ENCODE results near the gene ACCSL.
A peak's percentile ranks its signal among the peaks of the same experiment; 100 is the strongest.

The ACCSL gene

DNA sequence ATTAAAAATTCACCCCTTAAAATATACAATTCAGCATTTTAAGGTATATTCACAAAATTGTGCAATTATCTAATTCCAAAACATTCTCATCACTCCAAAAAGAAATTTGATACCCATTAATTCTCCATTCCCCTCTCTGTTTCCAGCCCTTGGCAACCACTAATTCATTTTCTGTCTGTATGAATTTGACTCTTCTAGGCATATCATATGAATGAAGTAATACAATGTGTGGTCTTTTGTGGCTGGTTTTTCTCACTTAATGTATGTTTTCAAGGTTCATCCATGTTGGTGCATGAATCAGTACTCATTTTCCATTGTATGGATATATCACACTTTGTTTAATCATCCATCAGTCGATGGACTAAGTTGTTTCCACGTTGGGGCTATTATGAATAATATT is 29.0 kb upstream of the ACCSL start:
- no peak for DNase-seq

DNA sequence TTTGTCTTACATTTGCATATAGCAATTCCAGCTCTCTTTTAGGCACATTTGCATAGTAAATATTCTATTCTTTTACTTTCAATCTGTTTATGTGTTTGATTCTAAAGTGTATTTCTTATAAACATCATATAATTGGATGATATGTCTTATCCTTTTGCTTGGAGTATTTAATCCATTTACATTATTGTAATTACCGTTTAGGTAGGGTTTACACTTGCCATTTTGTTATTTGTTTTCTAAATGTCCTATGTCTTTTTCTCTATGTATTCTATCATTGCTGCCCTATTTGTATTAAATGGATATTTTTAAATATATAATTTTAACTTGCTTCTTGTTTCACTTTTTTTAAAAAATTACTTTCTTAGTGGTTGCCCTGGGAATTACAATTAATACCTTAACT is 22.8 kb upstream of the ACCSL start:
- no peak for DNase-seq

DNA sequence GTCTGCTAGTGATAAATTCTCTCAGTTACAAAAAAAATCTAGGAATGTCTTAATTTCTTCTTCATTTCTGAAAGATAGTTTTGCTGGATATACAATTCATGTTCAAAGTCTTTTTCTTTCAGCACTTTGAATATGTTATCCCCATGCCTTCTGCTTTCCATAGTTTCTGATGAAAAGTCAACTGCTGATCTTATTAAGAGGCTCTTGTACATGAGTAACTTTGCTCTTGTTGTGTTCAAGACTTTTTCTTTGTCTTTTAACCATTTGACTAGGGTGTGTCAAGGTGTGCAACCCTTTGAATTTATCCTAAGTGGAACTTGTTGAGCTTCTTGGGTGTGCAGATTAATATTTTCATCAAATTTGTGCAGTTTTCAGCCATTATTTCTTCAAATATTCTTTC is 22.1 kb upstream of the ACCSL start:
- DNase-seq = no peak

DNA sequence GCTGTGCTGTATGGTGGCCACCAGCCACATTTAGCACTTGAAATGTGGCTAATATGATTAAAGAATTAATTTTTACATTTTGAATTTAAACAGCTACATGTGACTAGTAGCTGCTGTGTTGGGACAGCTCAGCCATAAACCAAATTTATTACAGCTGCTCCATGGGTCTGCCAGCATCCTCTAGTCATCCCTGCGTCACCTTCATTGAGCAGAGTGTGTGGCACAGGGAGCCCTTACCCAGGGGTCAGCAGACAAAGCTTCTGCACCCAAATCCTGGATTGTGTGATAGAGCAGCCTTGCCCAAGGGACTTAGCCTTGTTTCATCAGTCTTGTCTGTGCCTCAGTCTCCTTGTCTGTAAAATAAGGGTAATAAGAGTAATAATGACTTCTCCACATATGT is 19.4 kb upstream of the ACCSL start:
- DNase-seq = no peak

DNA sequence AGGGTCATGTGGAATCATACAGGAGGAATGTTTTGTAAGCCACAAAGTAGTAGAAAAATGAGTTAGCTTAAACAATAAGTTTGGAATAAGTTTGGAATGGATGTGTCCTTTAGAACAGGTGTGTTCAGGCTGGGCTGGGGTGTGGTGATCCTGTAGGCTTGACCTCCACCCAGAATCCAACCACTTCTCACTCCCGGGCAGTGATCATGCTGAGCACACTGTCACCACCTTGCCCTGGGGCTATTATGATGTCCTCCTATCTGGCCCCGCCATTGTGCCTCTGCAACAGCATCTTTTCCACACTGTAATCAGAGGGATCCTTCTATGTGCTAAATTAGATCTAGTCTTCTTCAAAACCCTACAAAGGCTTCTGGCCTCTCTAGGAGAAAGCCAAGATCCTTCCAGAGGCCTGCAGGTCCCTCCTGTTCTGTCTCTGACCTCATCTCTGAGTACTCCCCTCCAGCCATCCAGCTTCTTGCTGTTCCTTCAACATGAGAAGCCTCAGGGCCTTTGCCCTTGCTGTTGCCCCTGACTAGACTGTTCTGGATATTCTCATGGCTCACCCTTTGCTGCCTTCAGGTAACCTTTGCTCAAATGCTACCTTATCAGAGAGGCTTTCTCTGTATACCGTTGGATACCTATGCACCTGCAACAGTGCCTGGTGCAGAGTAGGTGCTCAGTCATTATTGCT is 18.8 kb upstream of the ACCSL start:
- no peak for DNase-seq

DNA sequence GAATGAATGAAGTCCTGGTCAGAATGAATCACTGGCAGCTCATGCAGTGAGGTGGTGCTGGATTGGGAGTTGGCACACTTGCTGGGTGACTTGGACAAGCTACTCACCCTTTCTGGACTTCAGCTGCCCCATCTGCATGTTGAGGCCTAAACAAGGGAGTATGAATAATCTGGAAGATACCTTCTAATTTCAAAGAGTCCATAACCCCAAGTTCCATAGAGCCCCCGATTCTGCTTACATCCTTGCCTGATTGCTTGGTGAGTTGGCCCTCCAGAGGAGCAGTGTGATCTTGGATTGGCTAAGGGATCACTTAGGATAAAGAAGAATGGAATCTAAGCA is 18.3 kb upstream of the ACCSL start:
- no peak for DNase-seq

DNA sequence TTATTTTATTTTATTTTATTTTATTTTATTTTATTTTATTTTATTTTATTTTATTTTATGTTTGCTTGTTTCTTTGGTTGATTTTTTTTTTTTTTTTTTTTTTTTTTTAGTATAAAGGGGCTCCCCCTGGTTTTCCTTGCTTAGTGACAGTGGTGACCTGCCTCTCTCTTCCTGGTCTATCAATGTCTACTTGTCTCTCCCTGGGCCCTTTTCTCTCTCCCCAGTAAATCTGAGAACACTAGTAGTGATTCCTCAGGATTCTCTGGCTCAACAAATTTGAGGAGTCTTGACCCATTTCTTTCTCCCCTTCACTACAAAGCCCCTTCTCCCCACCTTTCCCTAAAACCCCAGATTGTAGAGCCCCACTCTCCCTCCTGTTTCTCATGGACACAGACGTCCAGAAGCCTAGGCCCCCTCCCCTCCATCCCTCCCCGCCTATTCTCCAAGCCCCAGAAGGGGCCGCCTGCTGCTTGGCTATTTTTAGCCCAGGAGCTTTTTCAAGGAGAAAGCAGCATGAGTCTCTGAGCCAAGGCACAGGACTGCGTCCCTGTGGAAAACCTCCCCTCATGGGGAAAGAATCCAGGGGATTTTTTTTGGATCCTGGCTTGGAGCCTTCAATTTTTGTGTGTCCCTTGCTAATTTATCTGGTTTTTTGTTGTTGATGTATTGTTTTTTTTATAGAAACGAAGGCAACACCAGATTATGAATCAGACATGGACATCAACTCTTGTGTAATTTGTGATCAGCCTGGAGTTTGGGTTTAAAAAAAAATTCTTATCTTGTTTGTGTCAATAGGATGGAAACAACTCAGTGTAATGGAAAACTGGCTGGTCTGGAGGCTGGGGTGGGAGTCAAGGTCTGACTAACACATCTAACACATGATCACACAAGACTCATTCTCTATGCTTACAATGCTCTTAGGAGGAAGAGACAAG is 17.5 kb upstream of the ACCSL start:
- DNase-seq = no peak

DNA sequence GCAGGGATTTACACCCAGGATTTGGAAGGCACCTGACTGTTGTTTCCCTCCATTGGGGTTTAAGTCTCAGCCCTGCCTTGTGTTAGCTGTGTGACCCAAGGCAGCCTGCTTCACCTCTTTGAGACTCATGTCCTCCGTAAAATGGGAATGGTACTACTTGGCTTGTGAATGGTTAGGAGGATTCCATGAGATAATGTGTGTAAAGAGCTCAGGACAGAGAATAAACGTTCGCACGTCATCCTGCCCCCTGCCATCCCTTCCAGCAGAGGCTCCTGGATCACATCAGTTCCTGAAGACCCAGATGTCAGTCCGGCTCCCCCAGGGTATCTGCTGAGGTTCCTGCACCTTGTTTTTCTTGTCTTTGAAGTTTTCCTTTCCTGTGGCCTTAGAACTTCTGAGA is 16.8 kb upstream of the ACCSL start:
- DNase-seq = no peak

DNA sequence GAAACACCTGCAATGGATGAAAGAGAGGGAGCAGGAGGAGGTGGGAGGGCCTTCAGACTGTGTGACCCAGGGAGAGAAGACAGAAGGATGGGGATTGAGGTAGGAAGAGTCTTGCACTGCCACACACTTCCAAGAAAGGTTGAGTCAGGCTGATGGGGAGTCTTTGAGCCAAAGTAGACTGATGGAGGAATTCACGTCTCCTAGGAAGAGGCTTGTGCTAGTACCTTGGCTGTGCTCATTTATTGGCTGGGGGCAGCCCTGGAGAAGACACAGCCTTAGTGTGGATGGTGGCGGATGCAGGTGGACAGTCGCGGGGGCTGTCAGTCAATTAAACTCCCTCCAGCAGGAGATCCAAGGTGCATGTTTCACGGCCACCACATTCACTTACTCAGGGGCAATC is 16.2 kb upstream of the ACCSL start:
- no peak for DNase-seq

DNA sequence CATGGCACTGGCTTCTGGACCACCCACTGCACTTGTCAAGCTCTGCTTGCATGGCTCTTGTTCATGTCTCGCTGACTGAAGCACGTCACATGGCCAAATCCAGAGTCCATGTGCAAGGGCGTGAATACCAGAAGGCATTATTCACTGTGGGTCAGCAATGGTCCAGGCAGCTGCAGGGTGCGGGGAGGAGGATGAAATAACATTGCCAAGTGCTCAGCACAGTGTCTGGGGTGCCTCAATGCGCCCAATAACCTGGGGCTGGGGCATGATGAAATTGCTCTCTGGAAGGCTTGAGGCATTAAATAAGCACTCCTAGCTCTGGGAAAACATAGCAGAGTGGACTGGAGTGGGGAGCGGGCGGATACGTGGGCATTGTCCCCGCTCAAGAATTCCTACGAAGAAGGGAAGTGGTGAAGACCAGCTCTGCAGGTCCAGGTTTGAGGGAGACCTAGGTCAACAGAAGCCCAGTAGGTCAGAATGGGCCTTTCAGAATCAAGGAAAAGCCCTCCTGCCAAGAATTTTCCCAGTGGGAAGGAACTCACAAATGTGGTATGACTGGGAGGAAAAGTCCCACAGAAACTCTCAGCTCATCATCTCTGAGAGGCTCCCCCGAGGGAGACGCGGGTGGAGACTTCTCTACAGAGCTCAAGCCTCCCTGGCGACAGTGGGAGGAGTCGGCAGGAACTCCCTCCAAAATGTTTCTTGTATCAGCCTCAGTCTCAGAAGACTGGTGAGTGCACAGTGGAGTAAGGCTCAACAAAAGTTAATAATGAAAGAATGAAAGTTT is 15.3 kb upstream of the ACCSL start:
- DNase-seq = no peak

DNA sequence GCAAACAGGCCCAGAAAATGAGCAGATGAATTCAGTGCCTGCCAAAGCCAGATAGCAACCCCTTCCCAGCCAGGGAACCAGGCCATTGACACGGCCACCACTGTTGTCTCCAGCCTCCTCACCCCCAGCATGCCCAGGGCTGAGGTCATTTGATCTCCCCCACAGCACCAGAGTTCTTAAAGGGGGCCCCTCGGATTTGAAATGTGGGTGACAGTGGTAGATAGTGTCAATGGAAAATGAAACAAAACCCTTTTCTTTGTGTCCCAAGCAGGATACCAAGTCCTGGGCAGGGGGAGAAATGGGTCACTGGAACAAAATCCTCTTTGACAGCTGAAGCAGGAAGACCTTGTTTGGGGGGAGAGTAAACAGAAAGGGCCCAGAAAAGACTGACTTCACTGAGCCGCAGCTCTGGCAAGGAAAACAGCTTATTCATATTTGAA is 14.3 kb upstream of the ACCSL start:
- no peak for DNase-seq

DNA sequence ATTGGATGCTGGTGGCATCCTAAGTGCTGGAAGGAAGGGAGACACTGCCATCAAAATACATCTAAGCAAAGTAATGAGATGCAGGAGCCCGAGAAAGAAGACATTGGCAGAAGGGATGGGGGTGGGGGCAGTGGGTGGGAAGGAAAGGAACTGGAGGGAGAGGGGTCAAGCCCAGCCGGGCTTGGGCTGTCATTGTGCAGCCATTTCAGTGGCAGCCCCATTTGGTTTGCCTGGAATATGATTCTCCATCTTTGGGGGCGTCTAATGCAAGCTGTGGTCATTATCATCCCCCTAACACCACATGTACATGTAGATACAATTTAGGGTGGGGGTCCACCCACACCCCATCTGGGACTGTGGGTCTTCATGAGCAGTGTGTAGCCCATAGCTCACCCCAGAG is 13.9 kb upstream of the ACCSL start:
- DNase-seq = no peak

DNA sequence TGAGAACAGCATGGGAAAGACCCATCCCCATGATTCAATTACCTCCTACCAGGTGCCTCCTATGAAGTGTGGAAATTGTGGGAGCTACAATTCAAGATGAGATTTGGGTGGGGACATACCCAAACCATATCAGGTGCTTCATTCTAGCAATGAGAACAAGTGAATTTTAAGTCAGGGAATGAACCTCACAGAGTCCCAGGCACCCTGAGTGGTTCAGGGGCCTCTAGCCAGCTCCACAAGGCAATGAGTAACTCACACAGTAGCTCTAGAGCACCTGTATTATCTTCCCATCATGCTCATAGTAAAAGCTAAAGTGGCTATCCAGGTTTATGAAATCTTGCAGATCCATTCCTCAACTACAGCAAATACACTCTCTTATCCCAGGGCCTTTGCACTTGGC is 13.1 kb upstream of the ACCSL start:
- DNase-seq = no peak

DNA sequence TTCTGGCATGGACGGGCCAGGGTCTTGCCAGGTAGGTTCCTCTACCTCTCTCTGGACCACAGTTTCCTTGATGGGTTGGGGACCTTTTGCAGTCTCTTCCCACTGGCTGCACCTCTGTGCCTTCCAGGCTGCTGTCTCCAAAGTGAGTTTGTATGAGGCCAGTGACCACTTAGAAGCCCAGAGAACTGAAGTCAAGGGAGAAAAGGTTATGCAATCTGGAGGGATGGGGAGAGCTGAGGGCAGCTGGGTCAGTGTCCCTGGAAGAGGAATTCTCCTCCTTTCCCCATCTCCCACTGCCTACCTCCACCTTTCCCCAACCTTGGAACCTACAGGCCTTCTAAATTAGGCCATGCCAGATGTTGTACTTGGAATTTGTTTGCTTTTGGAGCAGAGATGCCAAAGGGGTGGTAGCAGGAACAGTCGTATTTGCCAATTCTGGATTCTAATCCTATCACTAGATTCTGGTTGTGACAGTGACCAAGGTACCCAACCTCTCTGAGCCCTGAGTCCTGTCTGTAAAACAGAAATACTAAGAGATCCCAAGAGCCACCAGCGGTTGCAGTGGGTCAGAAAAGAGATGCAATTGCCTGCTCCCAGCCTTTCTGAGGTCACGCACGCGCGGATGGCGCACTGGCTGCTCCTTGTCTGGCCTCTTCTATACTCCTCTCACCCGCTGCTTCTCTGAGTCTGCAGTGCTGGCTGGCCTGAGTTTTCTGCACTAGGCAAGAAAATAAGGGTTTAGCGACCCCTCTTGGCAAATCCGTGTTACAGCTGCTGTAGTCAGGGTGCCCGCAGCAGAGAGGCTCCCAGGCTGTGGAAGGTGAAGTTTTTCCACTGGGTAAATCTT is 10.7 kb upstream of the ACCSL start:
- peak in 1 of 2 donors; percentile 28 for DNase-seq

DNA sequence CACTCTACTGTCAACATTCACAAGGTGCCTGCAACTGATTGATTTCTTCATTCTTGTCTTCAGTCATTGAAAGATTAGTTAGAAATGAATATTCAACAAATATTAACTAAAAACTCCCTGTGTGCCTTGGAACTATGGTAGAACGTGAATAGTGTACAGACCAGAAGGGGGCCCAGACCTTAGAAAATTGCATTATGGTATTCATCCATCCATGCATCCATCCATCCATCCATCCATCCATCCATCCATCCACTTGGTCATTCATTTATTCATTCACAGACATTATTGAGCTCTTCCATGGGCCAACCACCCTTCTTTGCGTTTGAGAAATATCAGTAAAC is 10.2 kb upstream of the ACCSL start:
- no peak for DNase-seq

DNA sequence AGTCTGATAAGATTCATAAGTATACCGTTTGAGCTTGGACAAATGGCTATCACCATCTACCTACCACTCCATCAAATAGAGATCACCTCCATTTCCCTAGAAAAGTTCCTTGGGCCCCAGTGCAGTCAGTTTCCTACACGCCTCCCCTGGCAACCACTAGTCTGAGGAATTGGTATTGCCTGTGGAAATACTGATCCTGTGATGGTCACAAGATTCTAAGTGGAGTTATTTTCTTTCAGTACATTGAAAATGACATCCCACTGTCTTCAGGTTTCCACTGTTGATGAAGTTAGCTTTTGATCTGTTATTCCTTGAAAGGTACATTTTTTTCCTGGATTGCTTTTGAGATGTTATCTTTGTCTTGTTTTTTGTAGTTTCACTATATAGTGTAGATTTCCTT is 4.6 kb upstream of the ACCSL start:
- no peak for DNase-seq

DNA sequence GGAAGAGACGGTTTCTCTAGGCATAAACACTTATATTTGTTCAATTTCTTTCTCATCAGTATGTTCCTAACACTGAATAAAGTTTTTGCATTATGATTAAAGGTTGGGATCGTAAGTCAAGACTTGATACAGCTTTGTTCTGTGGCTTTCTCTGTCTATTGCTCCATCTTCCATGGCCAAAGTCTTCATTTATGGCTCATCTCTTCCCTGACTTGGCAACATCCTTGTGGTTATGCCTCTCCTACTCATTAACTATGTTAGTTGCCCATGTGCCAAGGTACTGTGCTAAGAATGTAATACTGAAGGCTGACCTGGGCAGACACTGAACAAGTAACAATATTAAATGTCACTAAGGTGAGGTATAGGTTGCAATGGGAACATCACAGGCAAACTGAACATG is 1.6 kb upstream of the ACCSL start:
- no peak for DNase-seq

DNA sequence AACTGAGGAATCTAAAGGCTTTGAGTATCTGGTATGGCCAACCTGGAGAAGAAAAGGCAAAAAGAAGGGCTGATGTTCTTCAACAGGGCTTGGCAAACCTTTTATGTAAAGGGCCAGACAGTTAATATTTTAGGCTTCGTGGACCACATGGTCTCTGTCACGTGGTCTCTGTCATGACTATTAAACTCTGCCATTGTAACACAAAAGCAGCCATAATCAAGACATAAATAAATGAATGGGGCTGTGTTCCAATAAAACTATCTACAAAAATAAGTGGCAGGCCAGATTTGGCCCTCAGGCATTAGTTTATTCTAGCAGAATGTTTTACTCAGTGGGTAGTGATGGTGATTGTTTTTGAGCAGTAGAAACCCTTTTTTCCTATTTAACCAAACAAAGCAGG is 483 bp upstream of the ACCSL start:
- no peak for DNase-seq

DNA sequence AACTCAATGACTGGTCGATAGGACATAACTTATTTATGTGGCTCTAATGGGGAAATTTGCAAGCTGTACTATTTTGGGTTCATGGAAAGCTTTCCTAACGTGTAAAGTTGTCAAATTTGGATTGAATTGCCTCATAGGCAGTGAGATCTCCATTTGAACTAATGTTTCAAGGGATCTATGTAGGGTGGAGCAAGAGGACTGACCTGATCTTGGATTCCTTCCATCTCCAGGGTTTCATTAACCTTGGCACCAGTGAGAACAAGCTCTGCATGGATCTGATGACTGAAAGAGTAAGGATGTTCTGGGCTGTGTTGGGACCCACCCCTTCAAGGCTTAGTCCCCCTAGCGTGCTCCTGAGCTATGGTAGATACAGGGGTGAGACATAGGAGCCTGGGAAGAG is 2.1 kb downstream of the ACCSL start:
- no peak for DNase-seq

DNA sequence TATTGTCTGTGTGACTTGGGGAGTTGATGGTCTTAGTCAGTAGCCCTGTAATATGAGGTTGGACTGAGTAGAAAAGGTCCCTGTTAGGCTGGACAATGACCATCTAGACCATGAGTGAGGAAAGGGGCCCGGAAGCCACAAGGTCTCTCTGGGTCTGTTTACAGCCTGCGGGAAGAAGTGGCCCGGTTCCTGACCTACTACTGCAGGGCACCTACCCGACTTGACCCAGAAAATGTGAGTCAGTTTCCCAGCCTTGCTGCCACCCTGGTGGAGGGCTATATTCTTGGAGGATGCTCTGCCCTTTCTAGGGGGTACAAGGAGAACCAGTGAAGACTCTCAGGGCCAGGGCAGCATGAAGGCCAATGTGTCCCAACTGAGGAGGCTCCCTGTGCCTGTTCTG is 3.4 kb downstream of the ACCSL start:
- DNase-seq = no peak

DNA sequence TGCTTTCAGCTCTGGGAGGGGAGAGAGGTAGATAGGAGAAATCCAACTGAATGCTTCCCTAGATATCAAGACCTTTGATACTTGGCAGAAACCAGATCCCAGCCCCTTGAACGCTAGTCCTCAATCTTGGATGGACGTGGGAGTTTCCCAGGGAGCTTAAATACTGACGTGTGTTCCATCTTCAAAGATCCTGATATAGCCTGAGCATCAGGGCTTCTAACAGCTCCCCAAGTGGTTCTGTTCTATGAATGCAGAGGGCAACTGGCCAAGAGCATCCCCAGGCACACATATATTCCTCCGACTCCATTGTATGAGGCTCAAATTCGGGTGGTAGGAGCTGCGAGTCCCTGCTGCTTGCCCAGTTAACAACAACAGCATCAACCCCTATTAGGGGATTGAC is 9.6 kb downstream of the ACCSL start:
- no peak for DNase-seq

DNA sequence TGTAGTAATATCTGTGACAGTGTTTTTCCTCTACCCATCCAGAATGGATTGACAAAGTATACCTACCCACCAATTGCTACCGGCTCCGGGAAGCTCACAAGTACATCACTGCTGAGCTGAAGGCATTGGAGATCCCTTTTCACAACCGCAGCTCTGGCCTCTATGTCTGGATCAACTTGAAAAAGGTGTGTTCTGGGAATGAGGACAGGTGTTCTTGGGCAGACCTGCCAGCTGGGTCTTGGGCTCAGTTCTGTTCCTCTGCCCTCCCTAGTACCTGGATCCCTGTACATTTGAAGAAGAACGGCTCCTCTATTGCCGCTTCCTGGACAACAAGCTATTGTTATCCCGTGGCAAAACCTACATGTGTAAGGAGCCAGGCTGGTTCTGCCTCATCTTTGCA is 10.5 kb downstream of the ACCSL start:
- DNase-seq = no peak

DNA sequence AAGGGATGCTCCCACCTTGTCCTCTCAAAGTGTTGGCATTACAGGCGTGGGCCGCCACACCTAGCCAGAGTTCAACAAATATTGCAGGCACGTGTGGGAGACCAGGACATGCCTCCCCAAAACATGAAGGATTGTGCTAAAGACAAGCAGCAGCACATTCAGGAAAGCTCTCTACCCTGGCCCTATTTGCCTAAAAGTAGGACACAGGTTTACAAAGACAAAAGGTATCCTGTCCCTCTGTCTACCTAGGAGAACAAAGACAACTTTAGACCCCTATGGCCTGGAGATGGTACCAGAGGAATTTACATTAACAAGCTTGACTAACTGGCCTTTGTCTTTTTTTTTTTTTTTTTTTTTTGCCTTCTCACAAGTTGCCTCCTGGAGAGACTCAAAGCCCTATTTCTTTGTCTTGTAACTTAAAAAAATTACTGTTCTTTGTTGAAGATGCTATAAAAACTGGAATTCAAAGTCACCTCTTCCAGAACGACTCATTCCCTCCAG is 17.4 kb downstream of the ACCSL start:
- no peak for DNase-seq

Measured in bone marrow (tissue), 2 donors.